Large intestine (tissue), 3 donors: ENCODE measurements around the gene ACSF3. TPM values are rescaled to one million over a fixed set of nuclear protein-coding genes. Genes with fewer than 3 reads are reported as not detected.

Source experiments
- DNase-seq, 2 donors: peaks; one replicate each; pipeline versions ENCODE4 v3.0.0 to v3.0.0-alpha.2; 2013
- H3K27ac ChIP-seq: one replicate; pipeline ENCODE4 v1.5.1; 2013; ENCODE audit warnings: low read length
- H3K27me3 ChIP-seq: 2 replicates; pipeline ENCODE4 v1.6.1; 2013; ENCODE audit warnings: low read length; ENCODE audit not compliant: control insufficient read depth, insufficient read depth
- H3K36me3 ChIP-seq: 2 replicates; pipeline ENCODE4 v1.6.1; 2013; ENCODE audit warnings: low read length; ENCODE audit not compliant: control insufficient read depth, insufficient read depth
- H3K4me1 ChIP-seq: one replicate; pipeline ENCODE4 v1.6.1; 2013; ENCODE audit warnings: low read length; ENCODE audit not compliant: control insufficient read depth, insufficient read depth
- H3K4me3 ChIP-seq: one replicate; pipeline ENCODE4 v1.5.1; 2013; ENCODE audit warnings: low read length
- H3K9me3 ChIP-seq: one replicate; pipeline ENCODE4 v1.6.1; 2013; ENCODE audit warnings: mild to moderate bottlenecking, low read depth, low read length, moderate library complexity; ENCODE audit not compliant: control insufficient read depth
- WGBS: methylation state at CpG from one replicate; pipeline ENCODE4 v1.1.5; 2013; ENCODE audit warnings: low lambda C conversion rate; ENCODE audit not compliant: insufficient coverage; 5-methylcytosine and 5-hydroxymethylcytosine counted together
- polyA plus RNA-seq: library from polyadenylated mRNA; unstranded; fragments of 120-200 nt; gene quantifications from one replicate; pipeline ENCODE4 v1.2.1, GENCODE V29; 2013

Gene ACSF3
- polyA plus RNA-seq, 1 donor, result 30.8 TPM

- no peaks in the 10 kb centered on the region for H3K4me1 ChIP-seq
- DNase-seq, result no peak
- no peak overlapping the region for H3K4me3 ChIP-seq
- peaks cover 8% of the 10 kb centered on the region for H3K9me3 ChIP-seq
- H3K27me3 ChIP-seq, result no peaks in the 10 kb centered on the region
- WGBS, result no CpG with 5 or more reads among the region's 30 CpGs
- H3K36me3 ChIP-seq, result peaks cover 57% of the 10 kb centered on the region
- H3K27ac ChIP-seq, result no peak overlapping the region
Measured at GRCh38 chr16:89138843-89139520, 45.3 kb downstream of the ACSF3 start.

GRCh38 chr16:89139907-89140361 lies 46.3 kb downstream of the ACSF3 start:
- peaks cover 59% of the 10 kb centered on the region for H3K36me3 ChIP-seq
- peaks cover 8% of the 10 kb centered on the region for H3K9me3 ChIP-seq
- no peaks in the 10 kb centered on the region for H3K4me1 ChIP-seq
- no CpG with 5 or more reads among the region's 12 CpGs for WGBS
- H3K27me3 ChIP-seq, result no peaks in the 10 kb centered on the region
- DNase-seq, result no peak
- H3K4me3 ChIP-seq, result no peak overlapping the region
- no peak overlapping the region for H3K27ac ChIP-seq

- Histone ChIP-seq H3K27ac (no peak overlapping the region), H3K9me3 (peaks cover 8% of the 10 kb centered on the region), H3K27me3 (no peaks in the 10 kb centered on the region), H3K4me3 (no peak overlapping the region), H3K36me3 (peaks cover 58% of the 10 kb centered on the region), H3K4me1 (no peaks in the 10 kb centered on the region)
- no CpG with 5 or more reads among the region's 13 CpGs for WGBS
- DNase-seq, result no peak
Measured at GRCh38 chr16:89140401-89140800, 46.7 kb downstream of the ACSF3 start.

GRCh38 chr16:89140981-89141883 lies 47.6 kb downstream of the ACSF3 start:
- H3K36me3 ChIP-seq, result peaks cover 64% of the 10 kb centered on the region

DNA sequence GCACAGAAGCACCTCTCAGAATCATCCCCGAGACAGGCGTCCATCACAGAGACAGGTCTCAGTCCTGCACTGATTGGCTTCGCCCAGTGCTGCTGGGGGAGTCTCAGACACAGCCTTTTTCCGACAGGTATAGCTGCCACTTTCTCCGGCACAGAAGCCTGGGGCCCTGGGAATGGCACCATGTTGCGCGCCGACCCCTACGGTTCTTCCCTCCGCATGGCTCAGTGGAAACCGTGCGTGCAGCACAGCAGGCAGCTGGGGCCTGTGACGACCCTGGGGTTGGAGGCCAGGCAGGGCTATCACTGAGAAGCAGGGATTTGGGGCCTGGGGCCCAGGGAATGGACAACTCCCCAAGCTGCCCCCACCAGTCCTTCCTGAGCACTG lies 48.2 kb downstream of the ACSF3 start:
- WGBS, result no CpG with 5 or more reads among the region's 13 CpGs
- H3K36me3 ChIP-seq, result peaks cover 63% of the 10 kb centered on the region
- no peaks in the 10 kb centered on the region for H3K27me3 ChIP-seq
- H3K27ac ChIP-seq, result no peak overlapping the region
- no peaks in the 10 kb centered on the region for H3K4me1 ChIP-seq
- H3K9me3 ChIP-seq, result peaks cover 11% of the 10 kb centered on the region
- no peak for DNase-seq
- no peak overlapping the region for H3K4me3 ChIP-seq

More at GRCh38 chr16:89140981-89141883, 47.6 kb downstream of the ACSF3 start:
- Histone ChIP-seq H3K4me1 (no peaks in the 10 kb centered on the region), H3K4me3 (no peak overlapping the region), H3K27ac (no peak overlapping the region), H3K9me3 (peaks cover 9% of the 10 kb centered on the region), H3K27me3 (no peaks in the 10 kb centered on the region)
- no CpG with 5 or more reads among the region's 31 CpGs for WGBS
- DNase-seq, result no peak

- Histone ChIP-seq H3K4me1 (no peaks in the 10 kb centered on the region), H3K9me3 (peaks cover 11% of the 10 kb centered on the region), H3K36me3 (peaks cover 61% of the 10 kb centered on the region), H3K4me3 (no peak overlapping the region), H3K27me3 (no peaks in the 10 kb centered on the region), H3K27ac (no peak overlapping the region)
- peak in 1 of 2 donors; percentile 22 for DNase-seq
- no CpG with 5 or more reads among the region's 13 CpGs for WGBS
Measured at GRCh38 chr16:89142474-89143195, 49.0 kb downstream of the ACSF3 start.

- Histone ChIP-seq H3K36me3 (peaks cover 57% of the 10 kb centered on the region), H3K27me3 (no peaks in the 10 kb centered on the region), H3K27ac (no peak overlapping the region), H3K9me3 (peaks cover 11% of the 10 kb centered on the region), H3K4me1 (no peaks in the 10 kb centered on the region), H3K4me3 (no peak overlapping the region)
- DNase-seq, result no peak
- no CpG with 5 or more reads among the region's 17 CpGs for WGBS
Measured at GRCh38 chr16:89143201-89143741, 49.6 kb downstream of the ACSF3 start.

DNA sequence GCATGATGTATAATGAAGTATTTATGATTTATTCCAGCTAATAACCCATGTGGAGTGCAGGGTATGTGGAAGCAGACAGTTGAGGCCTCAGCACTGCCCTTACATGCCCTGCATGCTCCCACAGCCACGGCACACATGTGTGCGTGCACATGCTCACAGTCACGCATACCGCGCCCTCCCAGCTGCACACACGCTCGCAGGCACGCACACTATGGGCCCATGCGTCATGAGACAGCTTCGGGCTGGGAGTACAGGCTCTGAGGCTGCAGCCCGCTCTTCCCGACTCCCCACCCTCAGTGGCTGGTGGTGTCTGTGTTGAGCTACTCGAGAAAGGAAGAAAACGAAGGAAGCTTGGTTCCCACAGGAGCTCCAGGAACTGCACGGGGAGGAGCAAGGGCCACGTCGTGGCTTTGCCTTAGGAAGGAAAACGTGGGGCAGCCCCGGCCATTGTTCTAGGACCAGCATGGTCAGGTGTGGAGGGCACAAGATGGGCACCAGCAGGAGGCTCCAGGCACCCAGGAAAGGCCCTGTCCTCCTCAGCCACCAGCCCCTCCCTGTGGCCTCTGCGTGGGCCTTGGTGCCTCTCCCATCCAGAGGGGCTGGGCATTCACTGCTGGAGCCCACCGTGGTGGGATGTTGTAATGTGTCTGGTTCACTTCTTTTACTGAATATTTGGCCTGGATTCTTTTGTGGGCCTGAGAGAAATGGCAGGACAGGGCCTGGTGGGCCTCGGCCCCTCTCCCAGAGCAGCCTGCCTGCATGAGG lies 50.4 kb downstream of the ACSF3 start:
- peaks cover 13% of the 10 kb centered on the region for H3K9me3 ChIP-seq
- H3K27me3 ChIP-seq, result no peaks in the 10 kb centered on the region
- no CpG with 5 or more reads among the region's 22 CpGs for WGBS
- no peaks in the 10 kb centered on the region for H3K4me1 ChIP-seq
- H3K4me3 ChIP-seq, result no peak overlapping the region
- H3K36me3 ChIP-seq, result peaks cover 56% of the 10 kb centered on the region
- H3K27ac ChIP-seq, result no peak overlapping the region
- no peak for DNase-seq

- no peak overlapping the region for H3K27ac ChIP-seq
- H3K4me1 ChIP-seq, result no peaks in the 10 kb centered on the region
- no peak overlapping the region for H3K4me3 ChIP-seq
- DNase-seq, result no peak
- H3K36me3 ChIP-seq, result peaks cover 58% of the 10 kb centered on the region
- WGBS, result no CpG with 5 or more reads among the region's 6 CpGs
- peaks cover 19% of the 10 kb centered on the region for H3K9me3 ChIP-seq
- no peaks in the 10 kb centered on the region for H3K27me3 ChIP-seq
Measured at GRCh38 chr16:89144681-89145080, 51.0 kb downstream of the ACSF3 start.
